ENCODE results near the gene C6orf47.

- TF ChIP-seq EZH2 (IDR thresholded peaks at IDR 0.05; ENCODE audit: borderline replicate concordance, low read length) (no peak), CTCF (IDR thresholded peaks at IDR 0.05; ENCODE audit: low read length) (no peak)
Measured at GRCh38 chr6:31651602-31652191, 8.9 kb downstream of the C6orf47 start.

All from OCI-LY1 (cell line).